ENCODE measurements around the gene KNSTRN. TPM values are rescaled to one million over a fixed set of nuclear protein-coding genes. Genes with fewer than 3 reads are reported as not detected.

Gene KNSTRN
- total and polyA plus RNA-seq, 2 experiments from 2014 or later: 67.9 to 80.4 TPM

DNA sequence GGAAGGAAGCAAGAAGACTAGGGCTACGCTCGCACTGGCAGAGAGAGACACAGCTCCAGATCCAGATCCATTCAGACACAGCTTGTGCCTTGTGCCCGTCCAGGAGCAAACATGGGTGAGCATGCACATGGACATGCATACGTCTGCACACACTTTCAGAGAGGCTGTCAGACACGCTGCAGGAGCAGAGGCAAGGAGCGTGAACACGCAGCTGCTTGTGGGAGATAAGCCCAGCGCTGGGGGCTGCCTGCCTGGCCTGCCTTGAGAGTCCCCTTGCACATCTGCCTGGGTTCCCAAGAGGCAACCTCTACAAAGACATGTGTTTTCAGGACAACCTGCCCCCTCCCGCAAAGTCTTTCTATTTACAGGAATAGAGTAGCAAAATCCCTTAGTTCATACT, 44.7 kb downstream of the KNSTRN start (continued):
- TF ChIP-seq, protein P1, sequence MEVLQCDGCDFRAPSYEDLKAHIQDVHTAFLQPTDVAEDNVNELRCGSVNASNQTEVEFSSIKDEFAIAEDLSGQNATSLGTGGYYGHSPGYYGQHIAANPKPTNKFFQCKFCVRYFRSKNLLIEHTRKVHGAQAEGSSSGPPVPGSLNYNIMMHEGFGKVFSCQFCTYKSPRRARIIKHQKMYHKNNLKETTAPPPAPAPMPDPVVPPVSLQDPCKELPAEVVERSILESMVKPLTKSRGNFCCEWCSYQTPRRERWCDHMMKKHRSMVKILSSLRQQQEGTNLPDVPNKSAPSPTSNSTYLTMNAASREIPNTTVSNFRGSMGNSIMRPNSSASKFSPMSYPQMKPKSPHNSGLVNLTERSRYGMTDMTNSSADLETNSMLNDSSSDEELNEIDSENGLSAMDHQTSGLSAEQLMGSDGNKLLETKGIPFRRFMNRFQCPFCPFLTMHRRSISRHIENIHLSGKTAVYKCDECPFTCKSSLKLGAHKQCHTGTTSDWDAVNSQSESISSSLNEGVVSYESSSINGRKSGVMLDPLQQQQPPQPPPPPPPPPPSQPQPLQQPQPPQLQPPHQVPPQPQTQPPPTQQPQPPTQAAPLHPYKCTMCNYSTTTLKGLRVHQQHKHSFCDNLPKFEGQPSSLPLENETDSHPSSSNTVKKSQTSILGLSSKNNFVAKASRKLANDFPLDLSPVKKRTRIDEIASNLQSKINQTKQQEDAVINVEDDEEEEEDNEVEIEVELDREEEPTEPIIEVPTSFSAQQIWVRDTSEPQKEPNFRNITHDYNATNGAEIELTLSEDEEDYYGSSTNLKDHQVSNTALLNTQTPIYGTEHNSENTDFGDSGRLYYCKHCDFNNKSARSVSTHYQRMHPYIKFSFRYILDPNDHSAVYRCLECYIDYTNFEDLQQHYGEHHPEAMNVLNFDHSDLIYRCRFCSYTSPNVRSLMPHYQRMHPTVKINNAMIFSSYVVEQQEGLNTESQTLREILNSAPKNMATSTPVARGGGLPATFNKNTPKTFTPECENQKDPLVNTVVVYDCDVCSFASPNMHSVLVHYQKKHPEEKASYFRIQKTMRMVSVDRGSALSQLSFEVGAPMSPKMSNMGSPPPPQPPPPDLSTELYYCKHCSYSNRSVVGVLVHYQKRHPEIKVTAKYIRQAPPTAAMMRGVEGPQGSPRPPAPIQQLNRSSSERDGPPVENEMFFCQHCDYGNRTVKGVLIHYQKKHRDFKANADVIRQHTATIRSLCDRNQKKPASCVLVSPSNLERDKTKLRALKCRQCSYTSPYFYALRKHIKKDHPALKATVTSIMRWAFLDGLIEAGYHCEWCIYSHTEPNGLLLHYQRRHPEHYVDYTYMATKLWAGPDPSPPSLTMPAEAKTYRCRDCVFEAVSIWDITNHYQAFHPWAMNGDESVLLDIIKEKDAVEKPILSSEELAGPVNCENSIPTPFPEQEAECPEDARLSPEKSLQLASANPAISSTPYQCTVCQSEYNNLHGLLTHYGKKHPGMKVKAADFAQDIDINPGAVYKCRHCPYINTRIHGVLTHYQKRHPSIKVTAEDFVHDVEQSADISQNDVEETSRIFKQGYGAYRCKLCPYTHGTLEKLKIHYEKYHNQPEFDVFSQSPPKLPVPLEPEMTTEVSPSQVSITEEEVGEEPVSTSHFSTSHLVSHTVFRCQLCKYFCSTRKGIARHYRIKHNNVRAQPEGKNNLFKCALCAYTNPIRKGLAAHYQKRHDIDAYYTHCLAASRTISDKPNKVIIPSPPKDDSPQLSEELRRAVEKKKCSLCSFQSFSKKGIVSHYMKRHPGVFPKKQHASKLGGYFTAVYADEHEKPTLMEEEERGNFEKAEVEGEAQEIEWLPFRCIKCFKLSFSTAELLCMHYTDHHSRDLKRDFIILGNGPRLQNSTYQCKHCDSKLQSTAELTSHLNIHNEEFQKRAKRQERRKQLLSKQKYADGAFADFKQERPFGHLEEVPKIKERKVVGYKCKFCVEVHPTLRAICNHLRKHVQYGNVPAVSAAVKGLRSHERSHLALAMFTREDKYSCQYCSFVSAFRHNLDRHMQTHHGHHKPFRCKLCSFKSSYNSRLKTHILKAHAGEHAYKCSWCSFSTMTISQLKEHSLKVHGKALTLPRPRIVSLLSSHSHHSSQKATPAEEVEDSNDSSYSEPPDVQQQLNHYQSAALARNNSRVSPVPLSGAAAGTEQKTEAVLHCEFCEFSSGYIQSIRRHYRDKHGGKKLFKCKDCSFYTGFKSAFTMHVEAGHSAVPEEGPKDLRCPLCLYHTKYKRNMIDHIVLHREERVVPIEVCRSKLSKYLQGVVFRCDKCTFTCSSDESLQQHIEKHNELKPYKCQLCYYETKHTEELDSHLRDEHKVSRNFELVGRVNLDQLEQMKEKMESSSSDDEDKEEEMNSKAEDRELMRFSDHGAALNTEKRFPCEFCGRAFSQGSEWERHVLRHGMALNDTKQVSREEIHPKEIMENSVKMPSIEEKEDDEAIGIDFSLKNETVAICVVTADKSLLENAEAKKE (CRISPR knock-in tag; IDR thresholded peaks at IDR 0.05): no peak
- TF ChIP-seq, protein P2, sequence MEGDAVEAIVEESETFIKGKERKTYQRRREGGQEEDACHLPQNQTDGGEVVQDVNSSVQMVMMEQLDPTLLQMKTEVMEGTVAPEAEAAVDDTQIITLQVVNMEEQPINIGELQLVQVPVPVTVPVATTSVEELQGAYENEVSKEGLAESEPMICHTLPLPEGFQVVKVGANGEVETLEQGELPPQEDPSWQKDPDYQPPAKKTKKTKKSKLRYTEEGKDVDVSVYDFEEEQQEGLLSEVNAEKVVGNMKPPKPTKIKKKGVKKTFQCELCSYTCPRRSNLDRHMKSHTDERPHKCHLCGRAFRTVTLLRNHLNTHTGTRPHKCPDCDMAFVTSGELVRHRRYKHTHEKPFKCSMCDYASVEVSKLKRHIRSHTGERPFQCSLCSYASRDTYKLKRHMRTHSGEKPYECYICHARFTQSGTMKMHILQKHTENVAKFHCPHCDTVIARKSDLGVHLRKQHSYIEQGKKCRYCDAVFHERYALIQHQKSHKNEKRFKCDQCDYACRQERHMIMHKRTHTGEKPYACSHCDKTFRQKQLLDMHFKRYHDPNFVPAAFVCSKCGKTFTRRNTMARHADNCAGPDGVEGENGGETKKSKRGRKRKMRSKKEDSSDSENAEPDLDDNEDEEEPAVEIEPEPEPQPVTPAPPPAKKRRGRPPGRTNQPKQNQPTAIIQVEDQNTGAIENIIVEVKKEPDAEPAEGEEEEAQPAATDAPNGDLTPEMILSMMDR (conservative IDR thresholded peaks at IDR 0.05; ENCODE audit: low read depth in 2 of 2): no peak
- TF ChIP-seq STAT1 (IDR thresholded peaks at IDR 0.05; ENCODE audit: unreplicated experiment) (no peak), EZH2 (IDR thresholded peaks at IDR 0.05; ENCODE audit: low read depth, unreplicated experiment) (no peak)

DNA sequence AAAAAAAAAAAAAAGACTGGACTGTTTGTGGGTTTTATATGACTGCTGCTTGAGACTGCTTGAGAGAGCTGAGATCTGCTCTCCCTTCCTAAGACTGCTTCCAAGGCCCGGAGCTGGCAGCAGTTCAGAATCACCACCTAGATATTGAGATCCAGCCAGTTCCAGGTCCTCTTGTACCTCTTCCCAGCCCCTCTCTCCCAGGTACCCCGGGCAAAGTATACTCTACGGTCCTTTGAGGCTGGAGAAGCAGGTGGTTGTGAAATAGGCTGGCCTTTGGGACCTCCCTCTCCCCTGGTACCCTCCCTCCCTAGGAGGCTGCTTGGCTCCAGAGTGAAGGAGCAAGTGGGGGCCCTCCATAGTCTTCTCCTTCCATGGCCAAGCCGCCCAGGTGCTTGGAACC, 45.7 kb downstream of the KNSTRN start:
- no peak for DNase-seq (ENCODE audit: low spot score)
- Histone ChIP-seq H3K4me3 (no peak overlapping the region), H3K4me1 (ENCODE audit: insufficient read depth) (peaks cover 15% of the 10 kb centered on the region), H3K27me3 (ENCODE audit: insufficient read depth) (peaks cover 3% of the 10 kb centered on the region; the same call in 1 of the 2 replicates), H3F3A (replicated peaks; ENCODE audit: low read depth) (peaks cover 5% of the 10 kb centered on the region; the same call in 1 of the 2 replicates), H3K27ac (ENCODE audit: low read depth) (no peak overlapping the region), H3K79me2 (replicated peaks; ENCODE audit: insufficient read depth) (no peaks in the 10 kb centered on the region), H2AFZ (no peak overlapping the region), H3K36me3 (ENCODE audit: insufficient read depth) (no peaks in the 10 kb centered on the region), H4K20me1 (replicated peaks; ENCODE audit: insufficient read depth) (no peaks in the 10 kb centered on the region), H3K9me2 (ENCODE audit: insufficient read depth) (no peaks in the 10 kb centered on the region), H3K4me2 (no peak overlapping the region)
- Mint-ChIP-seq H3K27me3 (ENCODE audit: insufficient read depth, low read depth, poor library complexity) (peaks cover 21% of the 10 kb centered on the region), H3K9me3 (no peaks in the 10 kb centered on the region), H3K27ac (no peak overlapping the region), H3K4me1 (peaks cover 20% of the 10 kb centered on the region), H3K4me3 (no peak overlapping the region), H3K36me3 (ENCODE audit: low read depth) (no peaks in the 10 kb centered on the region)
- no peak for ATAC-seq
- TF ChIP-seq EZH2phosphoT487 (IDR thresholded peaks at IDR 0.05; ENCODE audit: unreplicated experiment): no peak
- no peak for TF ChIP-seq ZNF331 (CRISPR knock-in tag; IDR thresholded peaks at IDR 0.05; ENCODE audit: low read depth)
- TF ChIP-seq EZH2 (IDR thresholded peaks at IDR 0.05; ENCODE audit: low read depth, unreplicated experiment): no peak
- TF ChIP-seq, protein P3, sequence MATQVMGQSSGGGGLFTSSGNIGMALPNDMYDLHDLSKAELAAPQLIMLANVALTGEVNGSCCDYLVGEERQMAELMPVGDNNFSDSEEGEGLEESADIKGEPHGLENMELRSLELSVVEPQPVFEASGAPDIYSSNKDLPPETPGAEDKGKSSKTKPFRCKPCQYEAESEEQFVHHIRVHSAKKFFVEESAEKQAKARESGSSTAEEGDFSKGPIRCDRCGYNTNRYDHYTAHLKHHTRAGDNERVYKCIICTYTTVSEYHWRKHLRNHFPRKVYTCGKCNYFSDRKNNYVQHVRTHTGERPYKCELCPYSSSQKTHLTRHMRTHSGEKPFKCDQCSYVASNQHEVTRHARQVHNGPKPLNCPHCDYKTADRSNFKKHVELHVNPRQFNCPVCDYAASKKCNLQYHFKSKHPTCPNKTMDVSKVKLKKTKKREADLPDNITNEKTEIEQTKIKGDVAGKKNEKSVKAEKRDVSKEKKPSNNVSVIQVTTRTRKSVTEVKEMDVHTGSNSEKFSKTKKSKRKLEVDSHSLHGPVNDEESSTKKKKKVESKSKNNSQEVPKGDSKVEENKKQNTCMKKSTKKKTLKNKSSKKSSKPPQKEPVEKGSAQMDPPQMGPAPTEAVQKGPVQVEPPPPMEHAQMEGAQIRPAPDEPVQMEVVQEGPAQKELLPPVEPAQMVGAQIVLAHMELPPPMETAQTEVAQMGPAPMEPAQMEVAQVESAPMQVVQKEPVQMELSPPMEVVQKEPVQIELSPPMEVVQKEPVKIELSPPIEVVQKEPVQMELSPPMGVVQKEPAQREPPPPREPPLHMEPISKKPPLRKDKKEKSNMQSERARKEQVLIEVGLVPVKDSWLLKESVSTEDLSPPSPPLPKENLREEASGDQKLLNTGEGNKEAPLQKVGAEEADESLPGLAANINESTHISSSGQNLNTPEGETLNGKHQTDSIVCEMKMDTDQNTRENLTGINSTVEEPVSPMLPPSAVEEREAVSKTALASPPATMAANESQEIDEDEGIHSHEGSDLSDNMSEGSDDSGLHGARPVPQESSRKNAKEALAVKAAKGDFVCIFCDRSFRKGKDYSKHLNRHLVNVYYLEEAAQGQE (IDR thresholded peaks at IDR 0.05; ENCODE audit: unreplicated experiment): no peak
- TF ChIP-seq ZNF114 (CRISPR knock-in tag; IDR thresholded peaks at IDR 0.05): no peak
- TF ChIP-seq, protein P2 (conservative IDR thresholded peaks at IDR 0.05; ENCODE audit: low read depth in 2 of 2): no peak
- TF ChIP-seq, protein P4, sequence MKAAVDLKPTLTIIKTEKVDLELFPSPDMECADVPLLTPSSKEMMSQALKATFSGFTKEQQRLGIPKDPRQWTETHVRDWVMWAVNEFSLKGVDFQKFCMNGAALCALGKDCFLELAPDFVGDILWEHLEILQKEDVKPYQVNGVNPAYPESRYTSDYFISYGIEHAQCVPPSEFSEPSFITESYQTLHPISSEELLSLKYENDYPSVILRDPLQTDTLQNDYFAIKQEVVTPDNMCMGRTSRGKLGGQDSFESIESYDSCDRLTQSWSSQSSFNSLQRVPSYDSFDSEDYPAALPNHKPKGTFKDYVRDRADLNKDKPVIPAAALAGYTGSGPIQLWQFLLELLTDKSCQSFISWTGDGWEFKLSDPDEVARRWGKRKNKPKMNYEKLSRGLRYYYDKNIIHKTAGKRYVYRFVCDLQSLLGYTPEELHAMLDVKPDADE (IDR thresholded peaks at IDR 0.05): no peak
- TF ChIP-seq CREB1 (CRISPR knock-in tag; IDR thresholded peaks at IDR 0.05; ENCODE audit: low read depth): no peak

Measured in GM23338 (cell line).